HL-60 (cell line): ENCODE data around the gene GRK5.

ENCODE experiments used
- DNase-seq, 2 experiments: peaks; one replicate each; pipeline ENCODE4 v3.0.0-alpha.2; 2010 to 2020; ENCODE audit warnings: low read depth in 1 of 2, low spot score in 1 of 2
- H3K27ac ChIP-seq: fragments of 250-450 bp; sonication (Bioruptor Pico); replicated peaks from 2 replicates; pipeline ENCODE4 v1.5.1; 2020; ENCODE audit warnings: mild to moderate bottlenecking, moderate library complexity
- H3K27me3 ChIP-seq: fragments of 250-450 bp; sonication (Bioruptor Pico); 2 replicates; pipeline ENCODE4 v1.5.1; 2021; ENCODE audit warnings: mild to moderate bottlenecking, moderate library complexity; ENCODE audit not compliant: insufficient read depth, poor library complexity, severe bottlenecking
- H3K4me3 ChIP-seq: replicated peaks from 2 replicates; pipeline ENCODE4 v1.5.1; 2011; ENCODE audit warnings: mild to moderate bottlenecking, control low read depth, low read length; ENCODE audit not compliant: insufficient read depth
- GABPA ChIP-seq: IDR thresholded peaks from 2 replicates; pipeline ENCODE4 v1.6.1; 2012; ENCODE audit warnings: low read depth
- POLR2AphosphoS5 ChIP-seq: IDR thresholded peaks from 2 replicates; pipeline ENCODE4 v1.6.1; 2012; ENCODE audit warnings: low read depth
- SPI1 ChIP-seq: IDR thresholded peaks from 2 replicates; pipeline ENCODE4 v1.6.1; 2012; ENCODE audit warnings: low read depth, mild to moderate bottlenecking, borderline replicate concordance
- TF ChIP-seq, protein P1 (sequence below): IDR thresholded peaks from 2 replicates; pipeline ENCODE4 v1.6.1; 2012; ENCODE audit warnings: low read depth; ENCODE audit not compliant: insufficient replicate concordance
- TF ChIP-seq, protein P2 (sequence below): IDR thresholded peaks from one replicate; pipeline ENCODE4 v1.5.1; 2011; ENCODE audit warnings: low read length, control low read depth, inconsistent platforms; ENCODE audit not compliant: insufficient read depth

GRK5 gene

GRCh38 chr10:119468542-119469324 is 261.4 kb downstream of the GRK5 start:
- H3K4me3 ChIP-seq, result no peak overlapping the region
- TF ChIP-seq, protein P1, sequence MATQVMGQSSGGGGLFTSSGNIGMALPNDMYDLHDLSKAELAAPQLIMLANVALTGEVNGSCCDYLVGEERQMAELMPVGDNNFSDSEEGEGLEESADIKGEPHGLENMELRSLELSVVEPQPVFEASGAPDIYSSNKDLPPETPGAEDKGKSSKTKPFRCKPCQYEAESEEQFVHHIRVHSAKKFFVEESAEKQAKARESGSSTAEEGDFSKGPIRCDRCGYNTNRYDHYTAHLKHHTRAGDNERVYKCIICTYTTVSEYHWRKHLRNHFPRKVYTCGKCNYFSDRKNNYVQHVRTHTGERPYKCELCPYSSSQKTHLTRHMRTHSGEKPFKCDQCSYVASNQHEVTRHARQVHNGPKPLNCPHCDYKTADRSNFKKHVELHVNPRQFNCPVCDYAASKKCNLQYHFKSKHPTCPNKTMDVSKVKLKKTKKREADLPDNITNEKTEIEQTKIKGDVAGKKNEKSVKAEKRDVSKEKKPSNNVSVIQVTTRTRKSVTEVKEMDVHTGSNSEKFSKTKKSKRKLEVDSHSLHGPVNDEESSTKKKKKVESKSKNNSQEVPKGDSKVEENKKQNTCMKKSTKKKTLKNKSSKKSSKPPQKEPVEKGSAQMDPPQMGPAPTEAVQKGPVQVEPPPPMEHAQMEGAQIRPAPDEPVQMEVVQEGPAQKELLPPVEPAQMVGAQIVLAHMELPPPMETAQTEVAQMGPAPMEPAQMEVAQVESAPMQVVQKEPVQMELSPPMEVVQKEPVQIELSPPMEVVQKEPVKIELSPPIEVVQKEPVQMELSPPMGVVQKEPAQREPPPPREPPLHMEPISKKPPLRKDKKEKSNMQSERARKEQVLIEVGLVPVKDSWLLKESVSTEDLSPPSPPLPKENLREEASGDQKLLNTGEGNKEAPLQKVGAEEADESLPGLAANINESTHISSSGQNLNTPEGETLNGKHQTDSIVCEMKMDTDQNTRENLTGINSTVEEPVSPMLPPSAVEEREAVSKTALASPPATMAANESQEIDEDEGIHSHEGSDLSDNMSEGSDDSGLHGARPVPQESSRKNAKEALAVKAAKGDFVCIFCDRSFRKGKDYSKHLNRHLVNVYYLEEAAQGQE, result no peak
- TF ChIP-seq SPI1 (no peak), GABPA (no peak)

GRCh38 chr10:119469325-119469707 is 261.9 kb downstream of the GRK5 start:
- Histone ChIP-seq H3K27me3 (no peaks in the 10 kb centered on the region), H3K27ac (no peak overlapping the region), H3K4me3 (no peak overlapping the region)
- DNase-seq, result no peak
- no peak for TF ChIP-seq GABPA
- no peak for TF ChIP-seq SPI1
- TF ChIP-seq, protein P1, result no peak
- TF ChIP-seq, protein P2, sequence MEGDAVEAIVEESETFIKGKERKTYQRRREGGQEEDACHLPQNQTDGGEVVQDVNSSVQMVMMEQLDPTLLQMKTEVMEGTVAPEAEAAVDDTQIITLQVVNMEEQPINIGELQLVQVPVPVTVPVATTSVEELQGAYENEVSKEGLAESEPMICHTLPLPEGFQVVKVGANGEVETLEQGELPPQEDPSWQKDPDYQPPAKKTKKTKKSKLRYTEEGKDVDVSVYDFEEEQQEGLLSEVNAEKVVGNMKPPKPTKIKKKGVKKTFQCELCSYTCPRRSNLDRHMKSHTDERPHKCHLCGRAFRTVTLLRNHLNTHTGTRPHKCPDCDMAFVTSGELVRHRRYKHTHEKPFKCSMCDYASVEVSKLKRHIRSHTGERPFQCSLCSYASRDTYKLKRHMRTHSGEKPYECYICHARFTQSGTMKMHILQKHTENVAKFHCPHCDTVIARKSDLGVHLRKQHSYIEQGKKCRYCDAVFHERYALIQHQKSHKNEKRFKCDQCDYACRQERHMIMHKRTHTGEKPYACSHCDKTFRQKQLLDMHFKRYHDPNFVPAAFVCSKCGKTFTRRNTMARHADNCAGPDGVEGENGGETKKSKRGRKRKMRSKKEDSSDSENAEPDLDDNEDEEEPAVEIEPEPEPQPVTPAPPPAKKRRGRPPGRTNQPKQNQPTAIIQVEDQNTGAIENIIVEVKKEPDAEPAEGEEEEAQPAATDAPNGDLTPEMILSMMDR, result no peak

More at GRCh38 chr10:119468542-119469324, 261.4 kb downstream of the GRK5 start:
- DNase-seq, result no peak
- no peak overlapping the region for H3K27ac ChIP-seq
- no peaks in the 10 kb centered on the region for H3K27me3 ChIP-seq

DNA sequence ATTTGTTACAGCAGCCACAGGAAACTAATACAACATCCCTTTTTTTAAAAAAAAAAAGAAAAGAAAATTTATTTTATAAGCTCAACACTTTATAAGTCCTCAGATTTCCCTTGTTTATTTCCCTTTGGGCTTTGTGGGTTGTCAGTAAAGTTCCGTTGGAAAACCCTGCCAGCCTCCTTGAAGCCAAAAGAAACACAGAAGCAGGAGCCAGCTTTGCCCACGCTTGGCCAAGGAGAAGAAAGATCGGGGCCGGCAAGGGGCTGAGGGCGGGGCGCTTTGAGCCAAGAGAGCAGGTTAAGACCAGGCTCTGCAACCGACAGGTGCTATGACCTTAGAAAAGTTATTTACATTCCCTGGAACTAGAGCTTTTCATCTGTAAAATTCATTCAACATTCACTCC is 262.5 kb downstream of the GRK5 start:
- Histone ChIP-seq H3K4me3 (no peak overlapping the region), H3K27me3 (no peaks in the 10 kb centered on the region), H3K27ac (no peak overlapping the region)
- TF ChIP-seq GABPA (no peak), POLR2AphosphoS5 (no peak)
- DNase-seq, result no peak

- TF ChIP-seq, protein P1, result no peak
- no peak for TF ChIP-seq GABPA
- H3K27ac ChIP-seq, result no peak overlapping the region
- DNase-seq, result no peak
- no peak overlapping the region for H3K4me3 ChIP-seq
- H3K27me3 ChIP-seq, result no peaks in the 10 kb centered on the region
These were observed 263.7 kb downstream of the GRK5 start for GRCh38 chr10:119470920-119471702.
